PFSK-1 (cell line): ENCODE data around the gene LPCAT3.

Source experiments
- FOXP2 ChIP-seq: optimal IDR thresholded peaks from 2 replicates; pipeline ENCODE3; 2011; ENCODE audit warnings: borderline replicate concordance, control low read depth, inconsistent platforms; ENCODE audit not compliant: insufficient read depth; ENCODE audit errors: extremely low read length, extremely low read depth
- POLR2AphosphoS5 ChIP-seq: IDR thresholded peaks from 2 replicates; pipeline ENCODE4 v1.6.1; 2012; ENCODE audit warnings: low read depth, mild to moderate bottlenecking, control low read depth, low read length, moderate library complexity
- SIN3A ChIP-seq: IDR thresholded peaks from 2 replicates; pipeline ENCODE4 v1.6.1; 2012; ENCODE audit warnings: mild to moderate bottlenecking, low read length, moderate library complexity, borderline replicate concordance; ENCODE audit not compliant: insufficient read depth
- TAF1 ChIP-seq: IDR thresholded peaks from 2 replicates; pipeline ENCODE4 v1.6.1; 2012; ENCODE audit warnings: low read length, control low read depth, borderline replicate concordance; ENCODE audit not compliant: insufficient read depth
- TF ChIP-seq, protein P1 (sequence below), 2 experiments: IDR thresholded peaks; 2 replicates each; pipeline versions ENCODE4 v1.6.1 to v1.8.0; 2011 to 2012; ENCODE audit warnings: low read depth in 2 of 2, low read length in 2 of 2, control low read depth in 1 of 2, inconsistent platforms in 1 of 2, mild to moderate bottlenecking in 1 of 2, moderate library complexity in 1 of 2; ENCODE audit not compliant: insufficient read depth in 1 of 2

The LPCAT3 gene

DNA sequence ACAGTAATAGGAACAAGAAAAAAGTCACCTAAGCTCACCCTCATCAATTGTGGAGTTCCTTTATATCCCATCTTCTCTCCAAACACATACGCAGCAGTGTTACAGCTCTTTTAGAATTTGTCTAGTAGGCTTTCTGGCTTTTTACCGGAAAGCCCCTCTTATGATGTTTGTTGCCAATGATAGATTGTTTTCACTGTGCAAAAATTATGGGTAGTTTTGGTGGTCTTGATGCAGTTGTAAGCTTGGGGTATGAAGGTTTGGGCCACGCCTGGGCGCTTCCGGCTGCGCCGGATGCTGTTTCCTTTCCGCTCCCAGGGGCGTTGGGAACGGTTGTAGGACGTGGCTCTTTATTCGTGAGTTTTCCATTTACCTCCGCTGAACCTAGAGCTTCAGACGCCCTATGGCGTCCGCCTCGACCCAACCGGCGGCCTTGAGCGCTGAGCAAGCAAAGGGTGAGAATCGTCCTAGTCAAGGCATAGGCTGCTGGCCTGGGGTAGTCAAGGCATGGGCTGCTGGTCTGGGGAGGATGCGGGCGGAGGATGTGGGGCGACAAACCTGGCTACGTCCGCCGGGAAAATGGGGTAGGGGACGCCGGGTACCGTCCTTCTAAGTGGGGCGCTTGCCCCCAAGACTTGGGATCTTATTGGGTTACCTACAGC lies 74.4 kb downstream of the LPCAT3 start, which contains the start of the genes C12orf57 and RNU7-1:
C12orf57 (plus strand) TSS at position 301 of the 659 bp plus-strand sequence; CDS start at position 401, 100 bp downstream.
RNU7-1 (plus strand) TSS at position 95 of the 659 bp plus-strand sequence.
- TF ChIP-seq, protein P1, sequence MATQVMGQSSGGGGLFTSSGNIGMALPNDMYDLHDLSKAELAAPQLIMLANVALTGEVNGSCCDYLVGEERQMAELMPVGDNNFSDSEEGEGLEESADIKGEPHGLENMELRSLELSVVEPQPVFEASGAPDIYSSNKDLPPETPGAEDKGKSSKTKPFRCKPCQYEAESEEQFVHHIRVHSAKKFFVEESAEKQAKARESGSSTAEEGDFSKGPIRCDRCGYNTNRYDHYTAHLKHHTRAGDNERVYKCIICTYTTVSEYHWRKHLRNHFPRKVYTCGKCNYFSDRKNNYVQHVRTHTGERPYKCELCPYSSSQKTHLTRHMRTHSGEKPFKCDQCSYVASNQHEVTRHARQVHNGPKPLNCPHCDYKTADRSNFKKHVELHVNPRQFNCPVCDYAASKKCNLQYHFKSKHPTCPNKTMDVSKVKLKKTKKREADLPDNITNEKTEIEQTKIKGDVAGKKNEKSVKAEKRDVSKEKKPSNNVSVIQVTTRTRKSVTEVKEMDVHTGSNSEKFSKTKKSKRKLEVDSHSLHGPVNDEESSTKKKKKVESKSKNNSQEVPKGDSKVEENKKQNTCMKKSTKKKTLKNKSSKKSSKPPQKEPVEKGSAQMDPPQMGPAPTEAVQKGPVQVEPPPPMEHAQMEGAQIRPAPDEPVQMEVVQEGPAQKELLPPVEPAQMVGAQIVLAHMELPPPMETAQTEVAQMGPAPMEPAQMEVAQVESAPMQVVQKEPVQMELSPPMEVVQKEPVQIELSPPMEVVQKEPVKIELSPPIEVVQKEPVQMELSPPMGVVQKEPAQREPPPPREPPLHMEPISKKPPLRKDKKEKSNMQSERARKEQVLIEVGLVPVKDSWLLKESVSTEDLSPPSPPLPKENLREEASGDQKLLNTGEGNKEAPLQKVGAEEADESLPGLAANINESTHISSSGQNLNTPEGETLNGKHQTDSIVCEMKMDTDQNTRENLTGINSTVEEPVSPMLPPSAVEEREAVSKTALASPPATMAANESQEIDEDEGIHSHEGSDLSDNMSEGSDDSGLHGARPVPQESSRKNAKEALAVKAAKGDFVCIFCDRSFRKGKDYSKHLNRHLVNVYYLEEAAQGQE (IDR thresholded peaks at IDR 0.05; ENCODE audit: insufficient read depth in 1 of 2, low read depth in 2 of 2, low read length in 2 of 2), result peak in 1 of 2 experiments; percentile 62; a peak in 2 of 4 replicates
- TF ChIP-seq FOXP2, result no peak
- TF ChIP-seq POLR2AphosphoS5, result peak; percentile 100
- peak; percentile 72; the same call in 1 of the 2 replicates for TF ChIP-seq TAF1
- TF ChIP-seq SIN3A, result peak; percentile 100

DNA sequence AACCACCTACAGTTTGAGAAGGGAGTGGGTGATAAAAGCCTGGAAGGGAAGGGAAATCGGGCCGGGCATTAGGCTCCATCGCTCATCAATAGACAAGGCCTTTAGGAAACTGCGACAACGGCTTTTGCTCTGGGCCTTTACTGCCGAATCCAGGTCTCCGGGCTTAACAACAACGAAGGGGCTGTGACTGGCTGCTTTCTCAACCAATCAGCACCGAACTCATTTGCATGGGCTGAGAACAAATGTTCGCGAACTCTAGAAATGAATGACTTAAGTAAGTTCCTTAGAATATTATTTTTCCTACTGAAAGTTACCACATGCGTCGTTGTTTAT lies 74.9 kb downstream of the LPCAT3 start:
- TF ChIP-seq POLR2AphosphoS5, result no peak

DNA sequence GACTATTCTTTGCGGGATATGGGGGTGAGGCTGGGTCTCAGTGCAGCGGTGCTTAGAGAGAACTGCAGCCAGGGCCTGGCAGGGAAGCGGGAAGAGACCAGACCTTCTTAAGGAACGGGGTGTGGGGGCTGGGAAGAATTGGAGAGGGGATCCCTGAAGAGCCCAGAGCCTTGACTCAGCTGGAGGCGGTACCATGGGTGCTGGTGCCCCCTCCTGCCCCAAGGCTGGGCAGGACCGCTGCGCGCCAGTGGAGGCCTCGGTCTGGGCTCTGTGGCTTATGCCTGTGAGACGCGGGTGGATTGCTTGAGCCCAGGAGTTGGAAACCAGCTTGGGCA lies 76.0 kb downstream of the LPCAT3 start:
- TF ChIP-seq POLR2AphosphoS5 (no peak), FOXP2 (no peak), SIN3A (no peak), TAF1 (no peak)
- TF ChIP-seq, protein P1 (IDR thresholded peaks at IDR 0.05; ENCODE audit: insufficient read depth in 1 of 2, low read depth in 2 of 2, low read length in 2 of 2), result no peak

DNA sequence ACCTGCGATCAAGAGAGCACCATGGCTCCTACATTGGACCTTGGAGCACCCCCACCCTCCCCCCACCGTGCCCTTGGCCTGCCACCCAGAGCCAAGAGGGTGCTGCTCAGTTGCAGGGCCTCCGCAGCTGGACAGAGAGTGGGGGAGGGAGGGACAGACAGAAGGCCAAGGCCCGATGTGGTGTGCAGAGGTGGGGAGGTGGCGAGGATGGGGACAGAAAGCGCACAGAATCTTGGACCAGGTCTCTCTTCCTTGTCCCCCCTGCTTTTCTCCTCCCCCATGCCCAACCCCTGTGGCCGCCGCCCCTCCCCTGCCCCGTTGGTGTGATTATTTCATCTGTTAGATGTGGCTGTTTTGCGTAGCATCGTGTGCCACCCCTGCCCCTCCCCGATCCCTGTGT lies 76.5 kb downstream of the LPCAT3 start:
- TF ChIP-seq TAF1 (no peak), SIN3A (no peak), FOXP2 (no peak), POLR2AphosphoS5 (no peak)
- TF ChIP-seq, protein P1 (IDR thresholded peaks at IDR 0.05; ENCODE audit: insufficient read depth in 1 of 2, low read depth in 2 of 2, low read length in 2 of 2), result no peak

DNA sequence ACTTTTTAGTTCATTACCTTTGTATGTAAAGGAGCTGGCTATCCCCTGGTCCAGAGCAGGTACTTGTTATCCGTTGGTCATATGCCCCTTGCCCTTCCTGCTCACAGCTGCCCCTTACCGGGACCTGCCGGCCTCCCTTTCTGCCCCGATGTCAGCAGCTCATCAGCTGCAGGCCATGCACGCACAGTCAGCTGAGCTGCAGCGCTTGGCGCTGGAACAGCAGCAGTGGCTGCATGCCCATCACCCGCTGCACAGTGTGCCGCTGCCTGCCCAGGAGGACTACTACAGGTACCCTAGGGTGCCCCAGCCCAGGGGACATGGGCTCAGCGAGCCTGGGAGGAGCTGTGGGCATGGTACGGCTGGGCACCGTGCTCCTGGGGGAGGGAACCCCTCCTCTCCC lies 77.0 kb downstream of the LPCAT3 start:
- TF ChIP-seq POLR2AphosphoS5, result no peak
- no peak for TF ChIP-seq FOXP2
- TF ChIP-seq SIN3A, result no peak
- TF ChIP-seq, protein P1 (IDR thresholded peaks at IDR 0.05; ENCODE audit: insufficient read depth in 1 of 2, low read depth in 2 of 2, low read length in 2 of 2), result no peak
- no peak for TF ChIP-seq TAF1
